KMS-11 (cell line): ENCODE results near the gene LTA4H.

Experiments used
- H2AFZ ChIP-seq: fragments of 200-600 bp; sonication (generic); 2 replicates; pipeline ENCODE4 v1.6.1; 2016; ENCODE audit warnings: antibody characterized with exemption, mixed run types, low read depth
- H3K27ac ChIP-seq: fragments of 200-600 bp; sonication (generic); 2 replicates; pipeline ENCODE4 v1.6.1; 2016; ENCODE audit warnings: mild to moderate bottlenecking, mixed run types
- H3K27me3 ChIP-seq: fragments of 200-600 bp; sonication (generic); 2 replicates; pipeline ENCODE4 v1.6.1; 2017; ENCODE audit warnings: mild to moderate bottlenecking, low read depth, mixed run types, moderate library complexity; ENCODE audit not compliant: insufficient read depth
- H3K36me3 ChIP-seq: fragments of 200-600 bp; sonication (generic); 2 replicates; pipeline ENCODE4 v1.6.1; 2017; ENCODE audit warnings: mild to moderate bottlenecking, mixed run types; ENCODE audit not compliant: insufficient read depth
- H3K4me1 ChIP-seq: fragments of 200-600 bp; sonication (generic); 2 replicates; pipeline ENCODE4 v1.6.1; 2016; ENCODE audit warnings: mild to moderate bottlenecking, low read depth, mixed run types; ENCODE audit not compliant: poor library complexity, severe bottlenecking
- H3K4me2 ChIP-seq: fragments of 200-600 bp; sonication (generic); 2 replicates; pipeline ENCODE4 v1.7.0; 2016; ENCODE audit warnings: mild to moderate bottlenecking, mixed run types
- H3K4me3 ChIP-seq: fragments of 200-600 bp; sonication (generic); IDR thresholded peaks from 2 replicates; pipeline ENCODE4 v1.6.1; 2017; ENCODE audit warnings: low read depth, low read length, mixed read lengths; ENCODE audit not compliant: insufficient read depth
- H3K79me2 ChIP-seq: fragments of 200-600 bp; sonication (generic); 2 replicates; pipeline ENCODE4 v1.6.1; 2016; ENCODE audit warnings: low read depth, mixed run types; ENCODE audit not compliant: insufficient read depth
- H3K9ac ChIP-seq: fragments of 200-600 bp; sonication (generic); 2 replicates; pipeline ENCODE4 v1.6.1; 2016; ENCODE audit warnings: mild to moderate bottlenecking, mixed run types
- H4K20me1 ChIP-seq: fragments of 200-600 bp; sonication (generic); 2 replicates; pipeline ENCODE4 v1.6.1; 2016; ENCODE audit warnings: mild to moderate bottlenecking, mixed run types; ENCODE audit not compliant: insufficient read depth
- TF ChIP-seq, protein P1 (sequence below): fragments of 200-600 bp; sonication (generic); conservative IDR thresholded peaks from 2 replicates; pipeline ENCODE4 v1.6.1; 2017; ENCODE audit warnings: low read depth, mild to moderate bottlenecking, antibody characterized with exemption, low read length, moderate library complexity, mixed read lengths

Gene LTA4H

GRCh38 chr12:95977764-95978305 lies 57.6 kb downstream of the LTA4H start:
- H3K9ac ChIP-seq: no peak overlapping the region

GRCh38 chr12:95976416-95976832 lies 59.0 kb downstream of the LTA4H start:
- H3K4me3 ChIP-seq: no peak overlapping the region
- no peaks in the 10 kb centered on the region for H3K27me3 ChIP-seq
- peaks cover 25% of the 10 kb centered on the region for H3K4me1 ChIP-seq
- H3K27ac ChIP-seq: no peak overlapping the region
- no peak overlapping the region for H2AFZ ChIP-seq
- no peak overlapping the region for H3K9ac ChIP-seq
- H3K79me2 ChIP-seq: no peaks in the 10 kb centered on the region
- no peak overlapping the region for H3K4me2 ChIP-seq
- no peaks in the 10 kb centered on the region for H4K20me1 ChIP-seq
- no peaks in the 10 kb centered on the region for H3K36me3 ChIP-seq
- TF ChIP-seq, protein P1, sequence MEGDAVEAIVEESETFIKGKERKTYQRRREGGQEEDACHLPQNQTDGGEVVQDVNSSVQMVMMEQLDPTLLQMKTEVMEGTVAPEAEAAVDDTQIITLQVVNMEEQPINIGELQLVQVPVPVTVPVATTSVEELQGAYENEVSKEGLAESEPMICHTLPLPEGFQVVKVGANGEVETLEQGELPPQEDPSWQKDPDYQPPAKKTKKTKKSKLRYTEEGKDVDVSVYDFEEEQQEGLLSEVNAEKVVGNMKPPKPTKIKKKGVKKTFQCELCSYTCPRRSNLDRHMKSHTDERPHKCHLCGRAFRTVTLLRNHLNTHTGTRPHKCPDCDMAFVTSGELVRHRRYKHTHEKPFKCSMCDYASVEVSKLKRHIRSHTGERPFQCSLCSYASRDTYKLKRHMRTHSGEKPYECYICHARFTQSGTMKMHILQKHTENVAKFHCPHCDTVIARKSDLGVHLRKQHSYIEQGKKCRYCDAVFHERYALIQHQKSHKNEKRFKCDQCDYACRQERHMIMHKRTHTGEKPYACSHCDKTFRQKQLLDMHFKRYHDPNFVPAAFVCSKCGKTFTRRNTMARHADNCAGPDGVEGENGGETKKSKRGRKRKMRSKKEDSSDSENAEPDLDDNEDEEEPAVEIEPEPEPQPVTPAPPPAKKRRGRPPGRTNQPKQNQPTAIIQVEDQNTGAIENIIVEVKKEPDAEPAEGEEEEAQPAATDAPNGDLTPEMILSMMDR: no peak

More at GRCh38 chr12:95977764-95978305, 57.6 kb downstream of the LTA4H start:
- Histone ChIP-seq H4K20me1 (no peaks in the 10 kb centered on the region), H3K36me3 (no peaks in the 10 kb centered on the region), H3K27ac (no peak overlapping the region), H3K4me1 (peaks cover 17% of the 10 kb centered on the region), H3K4me3 (no peak overlapping the region), H3K27me3 (no peaks in the 10 kb centered on the region), H3K4me2 (no peak overlapping the region), H3K79me2 (no peaks in the 10 kb centered on the region), H2AFZ (no peak overlapping the region)
- TF ChIP-seq, protein P1: no peak

DNA sequence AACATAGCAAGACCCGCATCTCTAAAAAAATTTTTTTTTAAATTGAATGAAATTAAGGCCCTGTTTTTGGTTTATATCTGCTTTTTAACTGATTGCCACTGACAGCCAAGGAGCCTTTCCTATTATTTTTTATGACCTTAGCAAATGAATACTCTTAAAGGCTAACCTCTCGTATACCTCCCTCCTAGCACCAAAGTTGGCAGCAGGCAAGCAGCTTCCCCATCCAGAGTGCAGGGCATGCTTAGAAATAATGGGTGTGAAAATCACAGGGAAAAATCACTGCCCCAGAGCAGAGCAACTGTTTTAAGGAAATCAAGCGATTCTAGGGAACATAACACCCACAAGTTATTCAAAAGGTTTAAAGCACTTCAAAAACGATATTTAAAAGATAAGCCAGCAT lies 59.9 kb downstream of the LTA4H start:
- Histone ChIP-seq H3K36me3 (no peaks in the 10 kb centered on the region), H3K4me3 (no peak overlapping the region), H3K4me2 (no peak overlapping the region), H3K9ac (no peak overlapping the region), H3K79me2 (no peaks in the 10 kb centered on the region), H3K27me3 (no peaks in the 10 kb centered on the region), H3K4me1 (peaks cover 25% of the 10 kb centered on the region), H3K27ac (no peak overlapping the region), H2AFZ (no peak overlapping the region), H4K20me1 (no peaks in the 10 kb centered on the region)
- TF ChIP-seq, protein P1: no peak

DNA sequence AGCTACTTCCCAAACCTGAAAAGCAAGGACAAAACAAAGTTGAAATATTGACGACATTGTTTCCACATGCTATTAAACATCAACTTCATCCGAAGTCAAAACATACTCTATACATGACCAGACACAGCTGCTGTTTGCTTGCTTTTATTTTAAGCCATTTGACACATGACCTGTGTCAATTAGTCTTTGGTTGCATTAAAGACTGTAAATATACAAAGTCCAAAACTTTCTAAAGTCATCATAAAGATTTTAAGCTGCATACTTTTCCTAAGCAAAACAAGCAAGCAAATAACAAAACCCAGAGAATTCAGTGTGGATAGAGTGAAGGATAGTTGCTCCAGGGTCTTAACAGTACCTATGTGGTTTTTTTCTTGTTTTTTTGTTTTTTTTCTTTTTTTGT lies 61.0 kb downstream of the LTA4H start:
- Histone ChIP-seq H2AFZ (no peak overlapping the region), H3K4me2 (no peak overlapping the region), H3K4me1 (peaks cover 25% of the 10 kb centered on the region), H3K27ac (no peak overlapping the region), H3K9ac (no peak overlapping the region), H3K79me2 (no peaks in the 10 kb centered on the region), H3K4me3 (no peak overlapping the region), H3K27me3 (no peaks in the 10 kb centered on the region), H4K20me1 (no peaks in the 10 kb centered on the region), H3K36me3 (no peaks in the 10 kb centered on the region)
- TF ChIP-seq, protein P1: no peak
